ENCODE results near the gene C20orf204. TPM values are rescaled to one million over a fixed set of nuclear protein-coding genes. Genes with fewer than 3 reads are reported as not detected.

The C20orf204 gene
- total and polyA plus RNA-seq, 2 of the 4 experiments (the other 2 are of a cell fraction) = 0.09 to 0.18 TPM

DNA sequence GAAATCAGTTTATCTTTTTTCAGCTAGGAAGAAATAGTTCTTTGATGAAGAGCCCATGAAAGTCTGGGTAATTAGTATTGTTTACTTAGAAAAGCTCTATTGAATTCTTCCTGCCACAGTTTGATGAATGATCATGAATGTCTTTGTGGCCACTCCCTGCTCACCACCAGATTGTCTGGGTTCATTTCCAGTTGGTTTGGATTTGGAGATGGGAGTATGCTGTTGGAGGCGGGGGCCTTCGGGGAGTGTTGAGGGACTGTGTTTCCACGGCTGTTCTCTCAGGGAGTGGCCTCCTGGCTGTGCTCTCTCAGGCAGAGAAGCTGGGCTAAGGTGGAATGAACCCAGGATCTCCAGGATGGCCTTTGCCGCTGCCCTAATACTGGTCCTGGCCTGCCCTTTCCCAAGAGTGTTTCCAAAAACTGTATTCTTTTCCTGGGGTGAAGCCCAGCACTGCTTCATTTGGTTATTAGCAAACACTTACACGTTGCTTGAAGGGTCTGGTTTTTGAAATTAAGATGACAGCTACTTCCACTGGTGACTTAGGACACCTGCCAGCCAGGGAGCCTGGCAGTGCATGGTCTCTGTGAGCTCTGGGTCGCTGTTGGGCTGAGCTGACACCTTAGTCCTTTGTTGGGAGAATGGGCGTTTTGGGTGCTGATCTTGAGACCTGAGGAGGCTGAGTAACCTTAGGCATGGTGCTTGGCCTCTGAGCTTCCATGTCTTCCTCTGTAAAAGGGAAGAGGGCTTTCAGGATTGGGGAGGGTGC, 31.8 kb upstream of the C20orf204 start:
- dilution Hi-C loops (cut with HindIII; ENCODE audit: low sequenced_read_pairs, unreplicated experiment) (no loop called here), intact Hi-C loops (cut with micrococcal nuclease) (no loop called here), in situ Hi-C loops (cut with MboI; ENCODE audit: low sequenced_read_pairs) (no loop called here)
- H2BK5ac ChIP-seq (ENCODE audit: low read depth, low read length, poor library complexity, severe bottlenecking) = no peak overlapping the region
- 0 out of 2 replicates have a peak, but pooled peaks cover 8% of the 10 kb centered on the region for H3K9me1 ChIP-seq (ENCODE audit: insufficient read depth, low read length)
- H2BK20ac ChIP-seq (ENCODE audit: low read depth, low read length) = no peak overlapping the region
- no peak overlapping the region for H3K56ac ChIP-seq (ENCODE audit: extremely low read depth, insufficient read depth, low read length)
- H3K4me2 ChIP-seq (ENCODE audit: low read depth, low read length) = no peak overlapping the region
- no peak overlapping the region for H3K18ac ChIP-seq (ENCODE audit: low read depth, low read length)
- no peaks in the 10 kb centered on the region for H3K9me3 ChIP-seq (ENCODE audit: control insufficient read depth, insufficient read depth, low read length)
- no peak for ATAC-seq (ENCODE audit: low read depth)
- H2AK9ac ChIP-seq (replicated peaks; ENCODE audit: low read depth, low read length, poor library complexity) = no peak overlapping the region
- POLR2A ChIA-PET (ENCODE audit: unreplicated experiment) = no interaction called here
- H3K4ac ChIP-seq (ENCODE audit: low read depth, low read length) = no peak overlapping the region
- H2BK15ac ChIP-seq (ENCODE audit: low read depth, low read length) = no peak overlapping the region
- H3K4me1 ChIP-seq (ENCODE audit: control insufficient read depth, insufficient read depth, low read length) = peaks cover 2% of the 10 kb centered on the region; the same call in 1 of the 2 replicates
- H3K27me3 ChIP-seq (ENCODE audit: control insufficient read depth, insufficient read depth, low read length) = no peaks in the 10 kb centered on the region
- DNase-seq = no peak
- no TSS peak for BruUV-seq (replicated peaks)
- CTCF ChIA-PET = no interaction called here
- H4K20me1 ChIP-seq (ENCODE audit: insufficient read depth, low read length) = peaks cover 30% of the 10 kb centered on the region
- H2BK120ac ChIP-seq (ENCODE audit: low read depth, low read length) = no peak overlapping the region
- peaks cover 18 to 44% of the 10 kb centered on the region in 2 experiments for H3K79me1 ChIP-seq (ENCODE audit: low read depth in 1 of 2, low read length in 2 of 2)
- H4K8ac ChIP-seq (ENCODE audit: low read depth in 2 of 2, low read length in 2 of 2) = no peak overlapping the region
- TF ChIP-seq, protein P1, sequence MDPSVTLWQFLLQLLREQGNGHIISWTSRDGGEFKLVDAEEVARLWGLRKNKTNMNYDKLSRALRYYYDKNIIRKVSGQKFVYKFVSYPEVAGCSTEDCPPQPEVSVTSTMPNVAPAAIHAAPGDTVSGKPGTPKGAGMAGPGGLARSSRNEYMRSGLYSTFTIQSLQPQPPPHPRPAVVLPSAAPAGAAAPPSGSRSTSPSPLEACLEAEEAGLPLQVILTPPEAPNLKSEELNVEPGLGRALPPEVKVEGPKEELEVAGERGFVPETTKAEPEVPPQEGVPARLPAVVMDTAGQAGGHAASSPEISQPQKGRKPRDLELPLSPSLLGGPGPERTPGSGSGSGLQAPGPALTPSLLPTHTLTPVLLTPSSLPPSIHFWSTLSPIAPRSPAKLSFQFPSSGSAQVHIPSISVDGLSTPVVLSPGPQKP (IDR thresholded peaks at IDR 0.05; ENCODE audit: borderline replicate concordance, low read depth, low read length) = no peak
- TF ChIP-seq RFX5 (IDR thresholded peaks at IDR 0.05; ENCODE audit: low read depth, low read length) = no peak
- no peak for TF ChIP-seq BHLHE40 (IDR thresholded peaks at IDR 0.05; ENCODE audit: low read depth, low read length)
- no peak for TF ChIP-seq NFE2L2 (IDR thresholded peaks at IDR 0.05; ENCODE audit: low read depth, low read length)
- TF ChIP-seq, protein P2, sequence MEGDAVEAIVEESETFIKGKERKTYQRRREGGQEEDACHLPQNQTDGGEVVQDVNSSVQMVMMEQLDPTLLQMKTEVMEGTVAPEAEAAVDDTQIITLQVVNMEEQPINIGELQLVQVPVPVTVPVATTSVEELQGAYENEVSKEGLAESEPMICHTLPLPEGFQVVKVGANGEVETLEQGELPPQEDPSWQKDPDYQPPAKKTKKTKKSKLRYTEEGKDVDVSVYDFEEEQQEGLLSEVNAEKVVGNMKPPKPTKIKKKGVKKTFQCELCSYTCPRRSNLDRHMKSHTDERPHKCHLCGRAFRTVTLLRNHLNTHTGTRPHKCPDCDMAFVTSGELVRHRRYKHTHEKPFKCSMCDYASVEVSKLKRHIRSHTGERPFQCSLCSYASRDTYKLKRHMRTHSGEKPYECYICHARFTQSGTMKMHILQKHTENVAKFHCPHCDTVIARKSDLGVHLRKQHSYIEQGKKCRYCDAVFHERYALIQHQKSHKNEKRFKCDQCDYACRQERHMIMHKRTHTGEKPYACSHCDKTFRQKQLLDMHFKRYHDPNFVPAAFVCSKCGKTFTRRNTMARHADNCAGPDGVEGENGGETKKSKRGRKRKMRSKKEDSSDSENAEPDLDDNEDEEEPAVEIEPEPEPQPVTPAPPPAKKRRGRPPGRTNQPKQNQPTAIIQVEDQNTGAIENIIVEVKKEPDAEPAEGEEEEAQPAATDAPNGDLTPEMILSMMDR (conservative IDR thresholded peaks at IDR 0.05; ENCODE audit: low read depth, low read length) = no peak
- TF ChIP-seq RAD21 (IDR thresholded peaks at IDR 0.05; ENCODE audit: low read length) = no peak
- no peak for TF ChIP-seq FOS (IDR thresholded peaks at IDR 0.05; ENCODE audit: low read depth, low read length)
- no peak for TF ChIP-seq MAFK (IDR thresholded peaks at IDR 0.05; ENCODE audit: low read depth, low read length)
- no peak for TF ChIP-seq MAZ (IDR thresholded peaks at IDR 0.05; ENCODE audit: borderline replicate concordance, low read depth, low read length)
- TF ChIP-seq POLR2A (IDR thresholded peaks at IDR 0.05; ENCODE audit: low read depth, low read length) = no peak
- TF ChIP-seq MXI1 (IDR thresholded peaks at IDR 0.05; ENCODE audit: borderline replicate concordance, low read depth, low read length) = no peak
- no peak for TF ChIP-seq CEBPB (IDR thresholded peaks at IDR 0.05; ENCODE audit: low read depth, low read length)
- no peak for TF ChIP-seq RCOR1 (IDR thresholded peaks at IDR 0.05; ENCODE audit: insufficient replicate concordance, low read length)
- TF ChIP-seq, protein P3, sequence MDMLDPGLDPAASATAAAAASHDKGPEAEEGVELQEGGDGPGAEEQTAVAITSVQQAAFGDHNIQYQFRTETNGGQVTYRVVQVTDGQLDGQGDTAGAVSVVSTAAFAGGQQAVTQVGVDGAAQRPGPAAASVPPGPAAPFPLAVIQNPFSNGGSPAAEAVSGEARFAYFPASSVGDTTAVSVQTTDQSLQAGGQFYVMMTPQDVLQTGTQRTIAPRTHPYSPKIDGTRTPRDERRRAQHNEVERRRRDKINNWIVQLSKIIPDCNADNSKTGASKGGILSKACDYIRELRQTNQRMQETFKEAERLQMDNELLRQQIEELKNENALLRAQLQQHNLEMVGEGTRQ (IDR thresholded peaks at IDR 0.05; ENCODE audit: low read depth, low read length) = no peak
- TF ChIP-seq SMC3 (IDR thresholded peaks at IDR 0.05; ENCODE audit: low read depth, low read length) = no peak
- TF ChIP-seq CHD1 (IDR thresholded peaks at IDR 0.05; ENCODE audit: low read depth, low read length) = no peak
- no peak overlapping the region for H2AFZ ChIP-seq (replicated peaks; ENCODE audit: low read length, poor library complexity)
- peaks cover 60% of the 10 kb centered on the region for H3K36me3 ChIP-seq (ENCODE audit: control insufficient read depth, insufficient read depth, low read length)
- H3K4me3 ChIP-seq (ENCODE audit: insufficient read depth, low read depth, low read length) = no peak overlapping the region
- H4K5ac ChIP-seq (ENCODE audit: low read depth, low read length) = no peak overlapping the region
- no peak overlapping the region for H4K91ac ChIP-seq (ENCODE audit: insufficient read depth, low read depth, low read length)
- H3K27ac ChIP-seq (ENCODE audit: insufficient read depth, low read length) = no peak overlapping the region
- H3K9ac ChIP-seq (ENCODE audit: low read depth, low read length) = no peak overlapping the region
- H2AK5ac ChIP-seq (ENCODE audit: low read depth, low read length) = no peak overlapping the region
- no peak overlapping the region for H3K23ac ChIP-seq (ENCODE audit: low read depth, low read length)
- no peak overlapping the region for H3K14ac ChIP-seq (replicated peaks; ENCODE audit: low read depth, low read length)
- WGBS, 2 experiments (ENCODE audit: extremely low coverage in 2 of 2, insufficient read length in 1 of 2) = 92% methylated on average over 2 of the region's 7 CpGs; no CpG with 5 or more reads in 1 of the 2 experiments

Measured in IMR-90 (cell line).